Adrenal gland (tissue), 5 donors: ENCODE measurements around the gene HEATR5B.

ENCODE experiments used
- POLR2A ChIP-seq, 2 donors: fragments of 450-650 bp; IDR thresholded peaks; one replicate each; pipeline ENCODE4 v1.6.1; 2017; ENCODE audit warnings: antibody characterized with exemption in 2 of 2, mild to moderate bottlenecking in 2 of 2, moderate library complexity in 1 of 2
- TF ChIP-seq, protein P1 (sequence below), 6 experiments: fragments of 450-650 bp in 4 of 6; fragments of 200-600 bp in 2 of 6; sonication (generic) in 1 of 6; IDR thresholded peaks; 1 replicate in 5 of 6; 2 replicates in 1 of 6; pipeline versions ENCODE4 v1.5.1 to v1.8.0; 2016 to 2021; ENCODE audit warnings: antibody characterized with exemption in 6 of 6, mild to moderate bottlenecking in 2 of 6, moderate library complexity in 1 of 6
- donor health status: DM: no; HTN: no; CAD: no.

DNA sequence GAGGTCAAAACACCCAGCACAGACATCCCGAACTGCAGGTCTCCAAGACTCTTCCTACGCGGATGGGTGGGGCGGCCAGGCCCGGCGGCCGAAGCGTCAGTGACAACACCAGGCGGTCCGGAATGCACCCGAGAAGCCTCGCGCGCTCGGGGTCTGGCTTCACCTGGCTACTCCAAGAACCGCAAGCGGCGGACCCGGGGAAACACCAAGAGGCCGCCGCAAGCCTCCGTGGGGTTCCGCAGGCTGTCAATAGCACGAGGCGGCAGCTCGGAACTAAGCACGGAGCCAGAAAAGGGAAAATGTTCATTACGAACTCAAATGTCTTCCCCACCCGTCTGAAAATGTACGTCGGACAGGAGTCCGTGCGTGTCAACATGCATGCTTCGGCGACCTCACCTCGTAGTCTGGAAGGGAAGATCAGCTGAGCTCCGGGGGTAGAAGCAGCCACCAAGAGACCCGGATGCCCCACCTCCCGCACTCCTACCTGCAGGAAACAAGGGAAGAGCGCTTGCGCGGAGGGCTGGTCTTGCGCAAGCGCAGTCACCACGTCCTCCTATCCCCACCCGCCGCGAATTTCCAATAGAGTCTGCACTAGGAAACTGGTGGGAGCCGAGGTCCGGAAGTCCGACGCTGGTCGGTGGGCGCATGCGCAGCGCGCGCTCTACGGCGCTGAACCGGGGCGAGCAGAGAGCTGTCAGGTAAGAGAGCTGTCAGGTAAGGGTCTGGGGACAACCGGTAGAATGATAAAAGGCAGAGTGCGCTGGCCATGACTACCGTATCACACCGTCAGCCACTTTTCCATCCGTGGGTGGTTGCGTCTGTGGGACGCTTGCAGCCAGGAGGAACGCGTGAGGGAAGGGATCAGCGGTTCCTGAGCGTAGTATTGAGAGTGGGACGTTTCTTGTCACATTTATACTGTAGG lies at the start of gene HEATR5B, which contains the start of gene GPATCH11:
- TF ChIP-seq, protein P1, sequence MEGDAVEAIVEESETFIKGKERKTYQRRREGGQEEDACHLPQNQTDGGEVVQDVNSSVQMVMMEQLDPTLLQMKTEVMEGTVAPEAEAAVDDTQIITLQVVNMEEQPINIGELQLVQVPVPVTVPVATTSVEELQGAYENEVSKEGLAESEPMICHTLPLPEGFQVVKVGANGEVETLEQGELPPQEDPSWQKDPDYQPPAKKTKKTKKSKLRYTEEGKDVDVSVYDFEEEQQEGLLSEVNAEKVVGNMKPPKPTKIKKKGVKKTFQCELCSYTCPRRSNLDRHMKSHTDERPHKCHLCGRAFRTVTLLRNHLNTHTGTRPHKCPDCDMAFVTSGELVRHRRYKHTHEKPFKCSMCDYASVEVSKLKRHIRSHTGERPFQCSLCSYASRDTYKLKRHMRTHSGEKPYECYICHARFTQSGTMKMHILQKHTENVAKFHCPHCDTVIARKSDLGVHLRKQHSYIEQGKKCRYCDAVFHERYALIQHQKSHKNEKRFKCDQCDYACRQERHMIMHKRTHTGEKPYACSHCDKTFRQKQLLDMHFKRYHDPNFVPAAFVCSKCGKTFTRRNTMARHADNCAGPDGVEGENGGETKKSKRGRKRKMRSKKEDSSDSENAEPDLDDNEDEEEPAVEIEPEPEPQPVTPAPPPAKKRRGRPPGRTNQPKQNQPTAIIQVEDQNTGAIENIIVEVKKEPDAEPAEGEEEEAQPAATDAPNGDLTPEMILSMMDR (IDR thresholded peaks at IDR 0.05) = no peak
- peak; percentile 7 to 80 for TF ChIP-seq POLR2A (IDR thresholded peaks at IDR 0.05)
